NCI-H187 (cell line): ENCODE results near the gene SPIN1.

Experiments used
- DNase-seq, 2 experiments: peaks; one replicate each; lab custom pipeline; 2025; lab: John Stamatoyannopoulos, UW

The SPIN1 gene

DNA sequence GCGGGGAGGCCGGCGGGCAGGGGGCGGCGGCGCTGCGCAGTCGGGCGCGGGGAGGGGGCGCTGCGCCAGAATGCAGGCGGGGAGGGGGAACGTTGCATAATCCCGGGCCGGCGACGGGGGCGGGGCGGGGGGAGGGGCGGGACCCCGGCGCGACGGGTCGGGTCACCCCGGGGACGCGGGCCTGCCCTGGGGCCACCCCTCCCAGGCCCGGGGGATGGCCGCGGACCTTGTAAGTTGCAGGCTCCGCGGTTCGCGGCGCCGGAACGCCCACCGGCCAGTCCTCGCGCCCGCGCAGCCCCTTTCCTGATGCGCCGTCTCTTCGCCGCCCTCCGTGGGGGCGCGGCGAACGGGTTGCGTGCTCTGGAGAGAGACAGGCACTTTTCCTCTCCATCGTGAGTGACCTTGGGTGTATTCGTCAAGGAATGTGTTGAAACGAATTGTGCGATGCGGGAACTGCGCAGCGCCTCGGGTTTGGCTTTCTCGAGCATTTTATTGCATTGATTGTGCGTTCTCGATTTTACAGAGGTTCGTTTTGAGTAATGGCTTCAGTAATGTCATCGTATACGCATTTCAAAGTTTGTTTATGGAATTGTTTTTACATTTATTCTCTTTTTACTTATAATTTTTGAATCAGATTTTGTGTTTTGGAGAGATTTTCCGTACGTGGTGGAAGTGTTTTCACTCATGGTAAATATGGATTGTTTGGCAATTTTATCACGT lies 802 bp downstream of the SPIN1 start:
- DNase-seq = peak in 1 of 2 experiments; percentile 15

DNA sequence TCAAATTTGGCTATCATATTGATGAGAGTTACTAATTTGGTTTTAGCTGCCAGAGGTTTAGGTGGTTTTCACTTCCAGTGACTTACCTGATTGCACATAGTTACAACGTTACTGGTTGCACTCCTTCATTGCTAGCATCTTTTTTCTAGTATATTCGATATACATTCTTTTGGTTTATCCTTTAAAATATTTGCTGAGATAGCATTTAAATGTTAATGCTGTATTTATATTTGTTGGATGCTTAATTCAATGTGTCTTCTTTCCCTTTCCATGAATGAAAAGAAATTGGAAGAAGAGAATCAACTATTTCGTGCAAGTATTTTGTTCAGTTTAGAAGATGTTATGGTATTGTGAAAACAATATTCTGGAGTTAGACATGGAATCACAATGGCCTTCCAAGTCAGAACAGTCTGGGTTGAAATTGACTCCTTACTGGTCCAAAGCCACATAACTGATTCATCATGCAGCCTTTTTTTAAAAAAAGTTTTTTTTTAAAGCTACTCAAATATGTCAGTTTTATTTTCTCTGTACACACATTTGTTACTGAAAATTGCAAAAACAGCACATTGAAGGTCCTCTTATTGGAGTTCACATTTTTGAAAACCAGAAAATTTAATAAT lies 2.2 kb downstream of the SPIN1 start:
- DNase-seq = no peak

DNA sequence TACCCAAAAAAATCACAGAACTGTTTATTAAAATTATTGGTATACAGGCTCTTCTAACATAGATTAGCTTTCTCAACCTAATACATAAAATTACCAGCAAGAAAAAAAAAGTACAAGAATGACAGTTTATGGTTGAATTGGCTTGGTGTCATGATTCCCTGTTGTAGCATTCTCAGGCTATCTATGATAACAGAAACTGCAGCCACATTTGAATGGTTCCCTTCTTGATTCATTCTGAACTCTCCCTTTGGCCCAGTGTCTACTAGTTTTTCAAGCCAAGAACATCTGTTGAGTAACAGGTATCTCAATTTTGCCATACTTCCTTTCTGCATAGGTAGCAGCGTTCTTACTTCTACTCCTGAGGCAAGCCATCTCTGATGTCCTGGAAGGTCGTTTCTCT lies 3.0 kb downstream of the SPIN1 start:
- DNase-seq = no peak

DNA sequence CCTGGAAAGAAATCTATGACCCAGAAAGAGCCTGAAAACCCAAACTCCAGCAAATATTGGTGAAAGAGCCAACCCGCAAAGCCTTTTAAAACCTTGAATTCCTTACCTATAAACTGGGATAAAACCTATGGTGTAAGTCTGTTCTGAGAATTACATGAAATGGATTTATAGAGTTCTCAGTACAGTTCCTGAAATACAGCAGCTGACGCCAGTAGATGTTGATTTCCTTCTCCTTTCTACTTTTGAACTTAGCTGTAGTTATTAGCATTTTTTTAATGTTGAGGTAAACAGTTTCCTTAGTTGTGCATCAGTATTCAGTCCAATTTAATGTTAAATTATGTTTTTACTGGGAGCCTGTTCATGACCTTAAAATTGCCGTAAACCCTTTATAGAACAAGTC lies 3.7 kb downstream of the SPIN1 start:
- no peak for DNase-seq

DNA sequence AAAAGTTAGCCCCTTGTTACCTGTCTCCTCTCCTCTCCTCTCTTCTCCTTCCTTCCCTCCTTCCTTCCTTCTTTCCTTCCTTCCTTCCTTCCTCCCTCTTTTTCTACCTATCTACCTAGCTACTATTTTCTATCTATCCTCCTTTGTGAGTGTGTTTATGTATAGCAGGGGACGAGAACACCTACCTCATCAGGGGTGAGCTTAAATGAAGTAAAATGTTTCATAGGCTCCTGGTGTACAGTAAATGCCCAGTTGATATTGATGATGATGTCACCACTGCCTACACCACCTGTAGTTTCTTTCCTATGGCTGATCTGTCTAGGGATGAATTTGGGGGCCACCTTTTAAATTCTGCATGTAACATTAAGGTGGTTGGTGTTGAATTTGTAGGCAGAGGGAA lies 4.3 kb downstream of the SPIN1 start:
- no peak for DNase-seq

DNA sequence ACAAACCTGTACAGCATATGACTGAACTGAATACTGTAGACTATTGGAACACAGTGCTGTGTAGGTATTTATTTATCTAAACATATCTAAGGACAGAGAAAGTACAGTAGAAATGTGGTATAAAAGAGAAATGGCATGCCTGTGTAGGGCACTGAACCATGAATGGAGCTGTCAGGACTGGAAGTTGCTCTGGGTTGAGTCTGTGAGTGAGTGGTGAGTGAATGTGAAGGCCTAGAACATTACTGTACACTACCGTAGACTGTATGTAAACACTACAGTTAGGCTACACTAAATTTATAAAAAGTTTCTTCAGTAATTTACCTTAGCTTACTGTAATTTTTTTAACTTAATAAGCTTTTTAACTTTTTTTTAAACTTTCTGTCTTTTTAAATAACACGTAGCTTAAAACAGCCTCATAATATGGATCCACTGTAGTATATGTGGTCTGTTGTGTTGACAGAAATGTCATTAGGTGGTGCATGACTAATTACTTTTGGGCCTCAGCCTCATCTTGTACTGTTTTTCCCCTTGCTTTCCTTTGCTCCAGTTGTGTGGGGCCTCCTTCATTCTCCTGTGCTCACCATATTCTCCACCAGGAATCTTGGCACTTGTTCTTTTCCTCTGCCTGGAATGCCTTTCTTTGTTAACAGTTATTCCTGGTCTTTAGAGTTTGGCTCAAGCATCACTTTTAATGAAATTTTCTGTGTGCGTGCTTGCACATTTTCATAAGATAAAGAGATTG lies 8.8 kb downstream of the SPIN1 start:
- no peak for DNase-seq

DNA sequence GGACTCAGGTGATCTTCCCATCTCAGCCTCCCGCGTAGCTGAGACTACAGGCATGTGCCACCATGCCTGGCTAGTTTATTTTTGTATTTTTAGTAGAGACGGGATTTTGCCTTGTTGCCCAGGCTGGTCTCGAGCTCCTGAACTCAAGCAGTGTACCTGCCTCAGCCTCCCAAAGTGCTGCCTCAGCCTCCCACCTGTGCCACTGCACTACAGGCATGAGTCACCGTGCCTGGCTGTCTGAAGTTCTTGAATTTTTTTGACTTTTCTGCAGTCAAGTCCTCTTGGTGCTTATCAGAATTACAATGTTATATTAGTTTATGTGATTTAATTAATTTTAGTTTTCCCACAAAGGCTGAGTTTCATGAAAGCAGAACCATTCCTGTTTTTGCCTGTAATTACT lies 9.8 kb downstream of the SPIN1 start:
- no peak for DNase-seq

DNA sequence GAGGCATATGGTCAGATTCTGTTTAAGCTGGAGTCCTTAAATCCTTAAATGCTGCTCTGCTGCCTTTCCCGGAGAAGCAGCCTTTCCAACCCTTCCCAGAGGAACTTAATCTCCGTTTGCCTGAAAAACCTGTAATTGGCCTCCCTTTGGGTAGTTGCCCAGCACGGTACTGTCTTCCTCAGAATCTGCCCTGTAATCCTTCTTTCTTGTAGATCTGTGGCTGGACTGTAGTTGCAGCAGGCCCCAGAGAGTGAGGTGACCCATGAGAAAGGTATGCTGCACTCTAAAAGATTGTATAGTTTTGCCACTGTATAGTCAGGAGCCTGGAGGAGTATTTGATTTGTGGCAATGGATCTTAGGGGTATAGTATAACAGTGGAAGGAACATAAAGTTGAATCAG lies 11.7 kb downstream of the SPIN1 start:
- no peak for DNase-seq

DNA sequence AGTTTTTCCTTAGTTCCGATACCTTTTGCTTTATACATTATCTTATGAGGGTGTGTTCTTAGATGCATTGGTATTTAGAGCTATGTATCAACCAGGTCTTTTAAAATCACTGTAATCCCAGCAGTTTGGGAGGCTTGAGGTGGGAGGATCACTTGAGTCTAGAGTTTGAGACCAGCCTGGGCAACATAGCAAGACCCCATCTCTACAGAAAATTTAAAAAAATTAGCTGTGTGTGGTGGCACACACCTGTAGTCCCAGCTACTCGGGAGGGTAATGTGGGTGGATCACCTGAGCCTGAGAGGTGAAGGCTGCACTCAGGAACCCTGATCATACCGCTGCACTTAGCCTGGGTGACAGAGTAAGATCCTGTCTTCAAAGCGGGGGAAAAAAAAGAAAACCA lies 15.1 kb downstream of the SPIN1 start:
- no peak for DNase-seq

DNA sequence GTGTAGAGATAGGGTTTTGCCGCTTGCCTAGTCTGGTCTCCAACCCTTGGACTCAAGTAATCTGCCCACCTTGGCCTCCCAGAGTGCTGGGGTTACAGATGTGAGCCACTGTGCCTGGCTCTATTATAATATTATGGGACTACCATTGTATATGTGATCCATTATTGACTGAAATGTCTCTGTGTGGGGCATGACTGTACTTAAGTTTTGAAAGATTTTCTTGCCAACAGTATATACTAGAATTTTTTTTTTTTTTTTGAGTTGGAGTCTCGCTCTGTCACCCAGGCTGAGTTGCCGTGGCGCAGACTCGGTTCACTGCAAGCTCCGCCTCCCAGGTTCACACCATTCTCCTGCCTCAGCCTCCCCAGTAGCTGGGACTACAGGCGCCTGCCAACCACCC lies 17.8 kb downstream of the SPIN1 start:
- DNase-seq = no peak

DNA sequence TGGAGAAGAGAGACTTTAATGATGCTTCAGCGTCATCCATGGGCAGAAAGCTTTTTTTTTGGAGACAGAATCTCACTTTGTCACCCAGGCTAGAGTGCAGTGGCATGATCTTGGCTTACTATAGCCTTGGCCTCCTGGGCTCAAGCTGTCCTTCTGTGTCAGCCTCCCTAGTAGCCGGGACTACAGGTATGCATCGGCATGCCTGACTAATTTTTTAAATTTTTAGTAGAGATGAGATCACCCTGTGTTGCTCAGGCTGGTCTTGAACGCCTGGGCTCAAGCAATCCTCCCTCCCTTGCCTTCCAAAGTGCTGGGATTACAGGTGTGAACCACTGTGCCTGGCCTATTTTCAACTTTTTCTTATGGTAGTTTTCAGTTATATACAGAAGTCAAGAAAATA lies 23.2 kb downstream of the SPIN1 start:
- DNase-seq = no peak

DNA sequence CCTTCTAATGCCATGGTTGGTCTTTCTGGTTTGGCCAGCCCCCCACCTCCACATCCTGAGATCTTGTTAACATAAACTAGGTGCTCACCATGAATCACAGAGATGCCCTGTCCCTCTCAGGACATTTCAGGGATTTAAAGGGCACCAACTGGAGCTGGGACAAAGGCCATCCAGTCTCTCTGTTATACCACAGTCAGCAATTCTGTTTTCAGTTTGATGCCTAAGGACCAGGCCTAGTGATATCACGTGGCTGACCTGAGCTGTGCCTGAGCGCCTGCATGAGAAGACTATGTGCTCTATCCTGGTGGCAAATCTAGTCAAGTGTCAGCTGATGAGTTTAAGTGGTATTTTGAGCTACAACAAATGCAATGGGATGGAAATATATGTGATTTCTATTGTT lies 26.1 kb downstream of the SPIN1 start:
- DNase-seq = no peak

DNA sequence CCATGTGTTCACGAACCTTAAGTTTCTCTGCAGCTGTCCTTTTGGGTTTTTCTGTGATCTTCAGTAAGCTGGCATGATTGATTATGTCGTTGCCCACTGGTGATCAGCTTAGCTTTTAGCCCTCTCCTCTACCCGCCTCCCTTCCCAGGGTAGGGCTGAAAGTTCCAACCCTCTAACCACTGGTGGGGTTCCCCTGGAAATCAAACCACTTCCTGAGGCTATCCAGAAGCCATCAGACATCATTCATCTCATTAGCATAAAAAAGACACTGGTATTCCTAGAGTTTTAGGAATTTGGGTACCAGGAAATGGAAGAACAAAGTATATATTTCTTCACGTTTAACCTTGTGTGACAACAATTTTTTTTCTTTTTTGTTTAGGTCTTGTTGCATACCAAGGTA lies 29.8 kb downstream of the SPIN1 start:
- no peak for DNase-seq

DNA sequence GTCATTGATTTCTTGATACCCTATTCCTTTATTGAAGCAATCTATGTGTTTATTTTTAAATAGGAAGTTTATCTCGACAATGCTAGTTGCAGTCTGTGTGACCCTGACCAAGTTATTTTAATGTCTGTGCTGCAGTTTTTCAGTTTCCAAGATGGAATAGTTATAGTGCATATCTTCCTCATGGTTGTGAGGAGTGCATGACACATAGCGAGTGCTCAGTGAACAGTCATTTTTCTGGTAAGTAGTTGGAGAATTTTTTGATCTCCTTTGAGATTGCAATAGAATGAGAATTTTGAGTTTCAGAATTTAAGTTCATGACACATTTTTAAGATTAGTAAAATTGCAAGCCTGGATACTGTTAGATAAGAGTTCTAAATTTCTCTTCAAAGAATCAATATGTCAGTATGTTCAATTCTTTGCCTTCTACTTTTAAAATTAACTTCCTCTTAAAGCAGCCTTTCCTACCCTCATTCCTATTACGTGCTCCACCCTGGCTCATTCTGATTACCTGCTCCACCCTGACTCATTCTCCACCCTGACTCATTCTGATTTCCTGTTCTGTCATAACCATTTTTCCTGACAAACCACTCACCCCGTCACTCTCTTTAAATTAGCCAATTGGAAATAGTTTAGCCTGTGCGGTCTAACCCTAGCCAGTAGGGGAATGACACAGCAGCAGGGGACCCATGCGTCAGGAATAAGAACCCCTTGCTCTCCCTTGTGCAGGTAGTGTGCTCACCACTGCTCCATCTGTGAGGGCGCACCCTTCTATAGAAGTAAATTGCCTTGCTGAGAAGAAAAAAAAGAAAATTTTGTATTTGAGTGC lies 30.7 kb downstream of the SPIN1 start:
- no peak for DNase-seq

DNA sequence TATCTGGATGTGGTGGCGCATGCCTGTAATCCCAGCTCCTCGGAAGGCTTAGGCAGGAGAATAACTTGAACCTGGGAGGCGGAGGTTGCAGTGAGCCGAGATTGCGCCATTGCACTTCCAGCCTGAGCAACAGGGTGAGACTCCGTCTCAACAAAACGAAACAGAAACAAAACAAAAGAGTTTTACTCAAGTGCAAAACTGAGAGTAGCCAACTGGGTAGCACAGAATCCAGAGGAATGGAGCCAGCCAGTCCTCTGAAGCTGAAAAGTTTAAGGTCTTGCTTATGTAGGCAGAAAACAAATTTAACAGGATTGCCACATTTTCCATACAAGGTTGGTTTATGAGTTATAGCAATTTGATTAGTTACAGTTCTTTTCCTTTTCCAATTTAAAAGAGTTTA lies 32.0 kb downstream of the SPIN1 start:
- DNase-seq = no peak

DNA sequence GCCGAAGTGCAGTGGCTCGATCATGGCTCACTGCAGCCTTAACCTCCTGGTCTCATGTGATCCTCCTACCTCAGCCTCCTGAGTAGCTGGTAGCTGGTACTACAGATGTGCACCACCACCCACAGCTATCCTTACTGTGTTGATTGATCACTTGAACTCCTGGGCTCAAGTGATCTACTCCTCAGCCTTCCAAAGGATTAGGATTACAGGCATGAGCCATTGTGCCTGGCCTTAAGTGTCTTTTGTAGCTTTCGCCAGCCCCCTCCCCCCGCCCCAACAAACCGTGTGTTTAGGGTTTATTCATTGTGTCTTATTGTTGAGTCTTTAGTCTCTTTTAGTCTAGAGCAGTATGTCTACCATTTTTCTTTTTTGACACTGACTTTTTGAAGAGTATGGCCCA lies 33.1 kb downstream of the SPIN1 start:
- DNase-seq = no peak

DNA sequence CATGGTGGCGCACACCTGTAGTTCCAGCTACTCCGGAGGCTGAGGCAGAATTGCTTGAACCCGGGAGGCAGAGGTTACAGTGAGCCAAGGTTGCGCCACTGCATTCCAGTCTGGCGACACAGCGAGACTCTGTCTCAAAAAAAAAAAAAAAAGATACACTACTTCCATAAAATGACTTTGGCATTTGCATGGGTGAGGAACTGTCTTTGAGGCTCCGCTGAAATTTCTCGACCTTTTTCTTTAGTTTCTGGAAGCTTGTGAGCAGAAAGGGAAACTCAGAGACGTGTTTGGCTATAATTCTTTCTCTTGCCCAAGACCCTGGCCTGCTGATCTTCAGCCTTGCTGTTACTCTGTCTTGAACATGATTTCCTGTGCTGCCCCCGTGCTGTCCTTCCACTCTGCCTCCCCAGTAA lies 37.3 kb downstream of the SPIN1 start:
- DNase-seq = no peak

DNA sequence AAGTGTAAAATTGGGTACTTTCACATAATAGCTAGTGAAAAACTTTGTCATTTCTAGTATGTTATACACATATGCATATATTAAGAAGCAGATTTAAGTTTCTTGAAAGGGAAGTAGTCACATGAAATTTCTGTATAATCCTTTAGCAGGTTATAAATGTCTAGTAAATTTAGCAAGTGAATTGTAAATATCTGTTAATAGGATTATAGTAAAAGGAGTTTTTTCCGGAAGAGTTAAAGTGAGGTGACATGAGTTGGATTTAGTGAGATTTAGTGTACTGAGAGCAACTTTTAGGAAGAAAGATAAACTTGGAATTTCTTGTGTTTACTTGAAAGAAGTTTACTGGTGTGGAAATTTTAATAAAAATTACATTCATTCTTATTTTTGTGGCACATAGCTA lies 38.4 kb downstream of the SPIN1 start:
- no peak for DNase-seq

DNA sequence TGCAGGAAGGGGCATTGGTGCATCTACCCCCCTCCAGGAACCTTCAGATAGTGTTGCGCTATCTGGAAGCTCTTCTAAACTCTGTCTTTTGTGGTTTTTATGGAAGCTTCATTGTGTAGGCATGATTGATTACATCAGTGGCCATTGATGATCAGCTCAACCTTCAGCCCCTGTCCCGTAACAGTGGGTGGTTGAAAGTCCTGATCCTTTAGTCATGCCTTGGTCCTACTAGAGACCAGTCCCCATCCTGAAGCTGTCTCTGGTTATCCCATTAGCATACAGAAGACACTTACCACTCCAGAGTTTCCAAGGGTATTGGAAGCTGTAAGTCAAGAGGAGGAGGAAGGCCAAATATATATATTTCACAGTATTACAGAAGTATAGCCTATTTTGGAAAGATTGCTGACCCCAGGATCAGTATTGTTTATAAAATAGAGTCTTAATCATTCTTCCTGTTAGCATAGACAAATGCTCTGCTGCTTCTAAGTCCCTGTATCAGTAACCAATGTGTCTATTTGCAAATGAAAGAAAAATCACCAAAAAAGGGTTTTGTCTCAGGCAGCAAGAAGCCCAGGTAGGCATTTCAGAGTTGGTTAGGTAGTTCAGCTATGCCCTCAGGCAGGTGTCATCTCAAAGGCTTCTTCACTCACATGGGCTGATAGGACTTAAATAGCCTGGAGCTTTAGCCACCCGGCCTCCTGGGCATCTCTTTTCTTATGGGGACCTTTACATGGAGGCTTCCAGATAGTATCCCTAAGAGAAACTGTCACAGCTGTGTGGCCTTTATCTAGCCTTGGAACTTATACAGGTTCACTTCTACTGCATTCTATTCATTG lies 41.6 kb downstream of the SPIN1 start:
- DNase-seq = no peak

DNA sequence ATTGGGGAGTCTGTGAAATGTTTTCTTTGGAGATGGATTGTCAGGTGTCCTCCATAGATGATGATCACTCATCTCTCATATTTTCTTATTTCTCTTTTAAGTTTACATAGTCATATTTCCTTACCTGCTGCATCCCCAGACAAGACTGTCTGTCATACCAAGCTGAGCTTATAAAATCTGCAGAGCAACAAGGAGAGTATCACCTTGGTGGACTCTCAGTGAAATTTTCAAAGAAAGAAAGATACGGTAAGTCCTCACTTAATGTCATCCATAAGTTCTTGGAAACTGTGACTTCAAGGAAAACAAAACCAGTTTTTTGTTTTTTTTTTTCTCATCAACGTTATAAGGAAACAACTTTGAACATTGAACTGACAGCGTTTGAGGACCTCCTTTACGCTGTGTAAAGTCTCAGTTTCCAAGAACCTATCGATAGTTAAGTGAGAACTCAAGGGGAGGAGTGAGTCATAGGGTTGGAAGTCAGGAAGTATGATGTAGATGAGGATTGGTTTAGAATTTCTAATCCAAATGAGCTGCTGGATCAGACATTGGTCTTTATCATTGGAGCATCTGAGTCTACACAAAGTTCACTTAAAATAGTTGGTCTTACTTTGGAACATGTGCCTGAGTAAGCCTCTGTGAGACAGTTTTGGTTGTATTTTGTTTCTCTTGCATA lies 45.5 kb downstream of the SPIN1 start:
- no peak for DNase-seq

DNA sequence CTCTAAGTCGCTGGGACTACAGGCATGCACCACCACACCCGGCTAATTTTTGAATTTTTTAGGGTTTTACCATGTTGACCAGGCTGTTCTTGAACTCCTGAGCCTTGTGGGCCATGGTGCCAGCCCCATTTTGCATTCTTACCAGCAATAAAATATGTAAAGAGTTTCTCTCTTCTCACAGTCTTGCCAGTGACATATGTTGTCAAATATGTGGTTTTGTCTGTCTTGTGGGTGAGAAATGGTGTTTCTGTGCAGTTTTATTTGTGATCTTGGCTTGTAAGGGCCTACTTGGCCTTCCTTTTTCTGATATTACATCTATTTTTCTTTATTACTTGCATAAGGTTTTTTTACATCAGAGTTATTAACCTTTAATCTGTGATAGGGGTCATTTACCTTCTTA lies 47.1 kb downstream of the SPIN1 start:
- DNase-seq = no peak
